VCaP (cell line): Measurements from ENCODE around the gene BICD1.

Experiments
- H3K27ac ChIP-seq: fragments of 450-650 bp; 2 replicates; pipeline ENCODE4 v1.5.1; 2017
- TF ChIP-seq, protein P1 (sequence below): fragments of 450-650 bp; conservative IDR thresholded peaks from 2 replicates; pipeline ENCODE4 v1.5.1; 2017; ENCODE audit warnings: mild to moderate bottlenecking, moderate library complexity

The BICD1 gene

DNA sequence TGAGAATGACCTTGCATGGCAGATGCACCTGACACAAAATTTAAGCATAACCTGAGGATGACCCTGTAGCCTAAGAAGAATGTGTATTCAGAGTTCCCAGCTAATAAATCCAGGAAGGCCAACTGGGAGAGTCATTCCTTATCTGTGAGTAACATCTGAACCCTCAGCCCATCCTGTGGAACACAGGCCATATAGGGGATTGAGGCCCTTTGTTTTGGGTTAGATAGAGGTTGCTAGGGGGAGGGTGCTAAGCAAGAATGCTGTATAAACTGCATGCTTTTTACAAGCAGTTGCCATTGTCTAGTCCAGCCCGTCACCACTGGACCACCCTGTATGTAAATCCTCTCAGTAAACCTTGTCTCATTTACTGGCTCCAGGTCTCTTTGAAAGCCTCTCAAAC lies 77.0 kb downstream of the BICD1 start:
- TF ChIP-seq, protein P1, sequence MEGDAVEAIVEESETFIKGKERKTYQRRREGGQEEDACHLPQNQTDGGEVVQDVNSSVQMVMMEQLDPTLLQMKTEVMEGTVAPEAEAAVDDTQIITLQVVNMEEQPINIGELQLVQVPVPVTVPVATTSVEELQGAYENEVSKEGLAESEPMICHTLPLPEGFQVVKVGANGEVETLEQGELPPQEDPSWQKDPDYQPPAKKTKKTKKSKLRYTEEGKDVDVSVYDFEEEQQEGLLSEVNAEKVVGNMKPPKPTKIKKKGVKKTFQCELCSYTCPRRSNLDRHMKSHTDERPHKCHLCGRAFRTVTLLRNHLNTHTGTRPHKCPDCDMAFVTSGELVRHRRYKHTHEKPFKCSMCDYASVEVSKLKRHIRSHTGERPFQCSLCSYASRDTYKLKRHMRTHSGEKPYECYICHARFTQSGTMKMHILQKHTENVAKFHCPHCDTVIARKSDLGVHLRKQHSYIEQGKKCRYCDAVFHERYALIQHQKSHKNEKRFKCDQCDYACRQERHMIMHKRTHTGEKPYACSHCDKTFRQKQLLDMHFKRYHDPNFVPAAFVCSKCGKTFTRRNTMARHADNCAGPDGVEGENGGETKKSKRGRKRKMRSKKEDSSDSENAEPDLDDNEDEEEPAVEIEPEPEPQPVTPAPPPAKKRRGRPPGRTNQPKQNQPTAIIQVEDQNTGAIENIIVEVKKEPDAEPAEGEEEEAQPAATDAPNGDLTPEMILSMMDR: no peak
- peak overlapping the region; percentile 92; the same call in 1 of the 2 replicates for H3K27ac ChIP-seq

DNA sequence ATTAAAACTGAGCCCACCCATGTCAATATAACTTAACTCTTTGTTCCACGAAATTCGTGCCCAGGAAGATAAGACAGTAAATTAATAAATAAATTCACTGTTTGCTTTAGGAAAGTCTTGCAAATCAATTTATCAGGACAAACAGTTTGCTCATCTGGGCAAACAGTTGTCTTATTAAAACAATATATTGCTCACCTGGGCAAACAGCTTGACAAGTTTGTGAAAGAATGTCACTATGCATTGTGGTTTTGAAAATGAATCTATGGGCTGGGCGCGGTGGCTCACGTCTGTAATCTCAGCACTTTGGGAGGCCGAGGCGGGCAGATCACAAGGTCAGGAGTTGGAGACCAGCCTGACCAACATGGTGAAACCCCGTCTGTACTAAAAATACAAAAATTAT lies 80.5 kb downstream of the BICD1 start:
- peak overlapping the region; percentile 92 for H3K27ac ChIP-seq

DNA sequence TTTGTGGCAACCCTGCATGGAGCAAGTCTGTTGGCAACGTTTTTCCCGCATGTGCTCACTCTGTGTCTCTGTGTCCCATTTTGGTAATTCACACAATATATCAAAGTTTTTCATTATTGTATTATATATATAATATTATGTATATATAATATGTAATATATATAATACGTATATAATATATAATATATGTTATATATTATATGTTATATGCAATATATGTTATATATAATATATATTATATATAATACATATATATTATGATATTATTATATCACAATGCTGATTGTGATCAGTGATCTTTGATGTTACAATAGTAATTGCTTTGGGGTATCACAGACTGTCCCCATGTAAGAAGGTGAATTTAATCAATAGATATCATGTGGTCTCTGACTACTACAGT lies 84.8 kb downstream of the BICD1 start:
- TF ChIP-seq, protein P1: no peak
- no peak overlapping the region for H3K27ac ChIP-seq

DNA sequence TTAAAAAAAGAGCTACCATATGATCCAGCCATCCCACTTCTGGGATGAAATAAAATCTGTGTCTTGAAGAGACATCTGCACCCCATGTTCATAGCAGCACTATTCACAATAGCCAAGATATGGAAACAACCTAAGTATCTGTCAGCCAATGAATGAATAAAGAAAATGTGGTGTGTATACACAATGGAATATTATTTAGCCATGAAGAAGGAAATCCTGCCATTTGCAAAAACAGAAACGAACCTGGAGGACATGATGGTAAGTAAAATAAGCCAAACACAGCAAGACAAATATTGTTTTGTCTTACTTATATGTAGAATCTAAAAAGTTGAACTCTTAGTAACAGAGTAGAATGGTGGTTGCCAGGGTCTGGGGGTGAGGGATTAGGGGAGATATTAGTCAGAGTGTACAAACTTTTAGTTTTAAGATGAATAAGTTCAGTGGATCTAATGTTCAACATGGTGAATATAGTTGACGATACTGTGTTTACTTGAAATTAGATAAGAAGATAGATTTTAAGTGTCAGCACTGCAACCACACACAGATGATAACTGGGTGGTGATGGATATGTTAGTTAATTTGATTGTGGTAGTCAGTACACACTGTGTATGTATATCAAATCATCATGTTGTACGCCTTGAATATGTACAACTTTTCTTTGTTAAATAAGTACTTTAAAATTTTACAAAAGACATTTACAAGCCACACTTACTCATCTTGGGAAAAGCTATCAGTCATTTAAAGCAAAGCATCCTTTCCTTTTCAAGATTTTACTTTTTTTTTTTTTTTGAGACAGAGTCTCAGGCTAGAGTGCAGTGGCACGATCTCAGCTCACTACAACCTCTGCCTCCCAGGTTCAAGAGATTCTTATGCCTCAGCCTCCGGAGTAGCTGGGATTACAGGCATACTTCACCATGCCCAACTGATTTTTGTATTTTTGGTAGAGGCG lies 89.9 kb downstream of the BICD1 start:
- H3K27ac ChIP-seq: no peak overlapping the region
- TF ChIP-seq, protein P1: no peak

DNA sequence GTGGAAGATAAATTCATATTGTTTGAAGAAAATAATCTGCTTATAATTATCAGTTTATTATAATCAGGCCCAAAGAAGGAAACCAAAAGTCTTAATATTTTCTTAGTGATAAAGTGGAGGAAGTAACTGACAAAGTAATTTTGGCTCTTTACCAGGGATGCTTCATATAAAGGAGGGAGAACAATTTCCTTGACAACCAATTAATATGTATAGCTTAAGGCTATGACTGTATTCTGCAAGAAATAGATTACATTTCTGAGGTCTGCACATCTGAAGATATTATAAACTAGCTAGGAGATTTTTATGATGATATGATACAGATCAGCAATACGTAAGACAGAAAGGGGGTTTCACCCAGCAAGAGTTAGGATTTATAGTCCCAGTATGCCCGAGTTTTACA lies 90.8 kb downstream of the BICD1 start:
- TF ChIP-seq, protein P1: no peak
- H3K27ac ChIP-seq: no peak overlapping the region

DNA sequence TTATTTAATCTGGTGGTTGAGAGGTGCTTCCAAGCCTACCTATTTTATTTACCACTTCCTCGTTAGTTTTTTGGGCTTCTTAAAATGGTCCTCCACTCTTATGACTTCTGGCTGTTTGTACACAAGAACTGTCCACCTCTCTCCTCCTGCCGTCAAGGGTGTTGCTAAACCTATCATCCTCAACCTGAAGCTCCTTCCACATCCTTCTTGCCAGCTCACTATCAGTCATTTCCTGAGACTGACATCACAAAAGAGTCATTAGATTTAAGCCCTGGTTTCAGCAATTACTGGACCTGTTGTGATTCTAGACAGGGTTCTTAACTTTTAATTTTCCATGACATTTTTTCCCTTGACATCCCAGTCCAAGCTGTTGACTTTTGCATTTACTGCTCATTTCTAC lies 91.9 kb downstream of the BICD1 start:
- H3K27ac ChIP-seq: no peak overlapping the region
- TF ChIP-seq, protein P1: no peak

DNA sequence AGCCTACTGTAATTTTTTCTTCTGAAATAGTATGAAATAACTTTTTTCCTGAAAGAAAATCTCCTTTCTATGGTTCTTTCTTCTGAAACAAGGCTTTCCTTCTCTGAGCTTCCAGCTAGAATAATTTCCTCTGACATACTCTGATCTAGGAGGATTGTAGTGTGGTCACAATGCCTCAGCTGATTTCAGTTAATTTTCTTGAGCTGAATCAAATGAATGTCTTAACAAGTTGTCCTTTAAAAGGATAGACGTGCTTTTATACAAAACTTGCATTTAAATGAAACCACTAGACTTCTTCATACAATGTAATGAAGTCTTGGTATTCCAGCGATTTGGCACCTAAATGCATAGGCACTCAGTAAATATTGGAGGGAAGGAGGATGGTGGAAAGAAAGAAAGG lies 94.4 kb downstream of the BICD1 start:
- no peak overlapping the region for H3K27ac ChIP-seq
- TF ChIP-seq, protein P1: no peak

DNA sequence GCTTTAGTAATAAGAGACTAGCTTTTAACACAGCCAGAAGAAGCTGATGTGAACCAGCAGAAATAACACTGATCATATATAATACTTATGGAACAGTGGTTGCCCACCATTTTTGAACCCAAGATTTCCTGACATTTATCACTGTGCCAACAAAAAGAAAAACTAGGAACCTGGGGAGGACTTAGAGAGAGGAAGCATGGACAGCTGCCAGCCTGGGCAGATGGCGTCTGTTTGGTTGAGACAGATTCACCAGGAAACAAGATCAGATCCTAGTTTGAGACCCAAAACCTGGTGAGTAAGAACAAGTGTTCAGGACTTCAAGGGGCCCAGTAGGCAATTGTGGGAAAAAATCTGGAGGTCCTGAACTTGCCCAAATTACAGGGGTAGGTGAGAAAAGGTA lies 95.3 kb downstream of the BICD1 start:
- TF ChIP-seq, protein P1: no peak
- no peak overlapping the region for H3K27ac ChIP-seq
